Measurements from ENCODE around the gene IMMP2L. TPM values are rescaled to one million over a fixed set of nuclear protein-coding genes. Genes with fewer than 3 reads are reported as not detected.

The IMMP2L gene
- total RNA-seq, 4 donors from 2014 or later: 13.5 to 23.7 (median 18.3) TPM

GRCh38 chr7:111088328-111088727 is 474.0 kb downstream of the IMMP2L start:
- WGBS, 2 donors: 88 to 93% methylated on average over 1 of the region's 1 CpG
- Histone ChIP-seq H3K4me3 (no peak overlapping the region), H3K9me3 (no peaks in the 10 kb centered on the region), H3K36me3 (no peaks in the 10 kb centered on the region), H3K27ac (no peak overlapping the region), H3K27me3 (no peaks in the 10 kb centered on the region), H3K4me1 (peaks cover 0 to 13% (median 0%) of the 10 kb centered on the region in 4 donors)
- no peak for DNase-seq (ENCODE audit: low spot score in 2 of 2)
- no peak for TF ChIP-seq POLR2A (IDR thresholded peaks at IDR 0.05)

DNA sequence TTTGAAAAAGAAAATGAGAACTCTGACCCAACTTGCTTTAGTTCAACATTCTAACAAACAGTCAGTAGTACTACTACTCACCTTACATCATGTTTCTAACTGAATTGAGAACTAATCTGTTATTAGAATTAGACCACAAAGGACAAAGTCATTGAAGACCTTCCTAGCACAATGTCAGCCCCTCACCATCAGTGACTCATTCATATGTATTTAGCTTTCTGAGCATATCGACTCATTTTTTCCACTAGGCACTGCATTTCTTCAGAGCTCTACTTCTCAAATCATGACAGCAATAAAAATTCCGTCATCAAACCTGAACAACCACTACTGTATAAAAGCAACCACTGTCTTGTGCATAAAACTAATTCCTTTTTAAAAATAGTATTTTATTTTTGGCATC is 475.8 kb downstream of the IMMP2L start:
- TF ChIP-seq EP300 (IDR thresholded peaks at IDR 0.05) (no peak), POLR2A (IDR thresholded peaks at IDR 0.05) (no peak), CTCF (IDR thresholded peaks at IDR 0.05) (no peak)
- H3K27me3 ChIP-seq: no peaks in the 10 kb centered on the region
- H3K36me3 ChIP-seq: no peaks in the 10 kb centered on the region
- 80 to 86% methylated on average over 2 of the region's 2 CpGs for WGBS, 2 donors
- H3K27ac ChIP-seq: no peak overlapping the region
- no peak overlapping the region for H3K4me3 ChIP-seq
- no peak for DNase-seq (ENCODE audit: low spot score in 2 of 2)
- H3K9me3 ChIP-seq: no peaks in the 10 kb centered on the region
- H3K4me1 ChIP-seq: peaks cover 0 to 9% (median 3%) of the 10 kb centered on the region in 4 donors

DNA sequence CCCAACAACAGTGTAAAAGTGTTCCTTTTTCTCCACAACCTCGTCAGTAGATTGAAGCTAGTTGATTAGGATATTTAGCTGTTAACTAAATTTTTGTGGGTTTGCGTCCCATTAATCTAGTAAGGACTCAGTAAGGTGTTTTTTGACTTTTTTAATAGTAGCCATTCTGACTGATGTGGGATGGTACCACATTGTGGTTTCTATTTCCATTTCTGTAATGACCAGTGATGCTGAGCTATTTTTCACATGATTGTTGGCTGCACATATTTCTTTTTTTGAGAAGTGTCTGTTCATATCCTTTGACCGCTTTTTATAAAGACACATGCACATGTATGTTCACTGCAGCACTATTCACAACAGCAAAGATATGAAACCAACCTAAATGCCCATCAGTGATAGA is 476.9 kb downstream of the IMMP2L start:
- H3K27me3 ChIP-seq: no peaks in the 10 kb centered on the region
- H3K4me3 ChIP-seq: no peak overlapping the region
- H3K4me1 ChIP-seq: peaks cover 0 to 9% (median 3%) of the 10 kb centered on the region in 4 donors
- H3K36me3 ChIP-seq: no peaks in the 10 kb centered on the region
- TF ChIP-seq POLR2A (IDR thresholded peaks at IDR 0.05) (no peak), EP300 (IDR thresholded peaks at IDR 0.05) (no peak), CTCF (IDR thresholded peaks at IDR 0.05) (no peak)
- H3K9me3 ChIP-seq: no peaks in the 10 kb centered on the region
- no peak for DNase-seq (ENCODE audit: low spot score in 2 of 2)
- no peak overlapping the region for H3K27ac ChIP-seq
- WGBS, 2 donors: 95 to 100% methylated on average over 3 of the region's 3 CpGs

DNA sequence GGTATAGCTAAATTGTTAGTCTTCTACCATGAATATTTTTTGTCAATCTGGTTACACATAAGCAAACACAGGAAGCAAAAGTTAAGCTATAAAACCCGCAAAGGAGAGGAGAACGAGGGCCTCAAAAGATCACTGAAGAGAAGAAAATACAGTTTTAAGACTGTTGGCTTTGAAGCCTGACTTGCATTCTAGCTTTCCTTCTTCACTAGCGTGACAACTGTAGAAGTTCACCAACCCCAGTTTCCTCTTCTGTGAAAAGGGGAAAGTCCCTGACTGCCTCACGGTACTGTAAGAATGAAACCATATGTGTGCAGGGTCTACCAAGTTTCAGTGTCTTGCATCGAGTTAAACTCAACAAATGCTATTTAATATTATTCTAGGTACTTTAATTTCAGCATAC is 478.9 kb downstream of the IMMP2L start:
- no peaks in the 10 kb centered on the region for H3K9me3 ChIP-seq
- no peaks in the 10 kb centered on the region for H3K27me3 ChIP-seq
- H3K4me3 ChIP-seq: no peak overlapping the region
- 57 to 63% methylated on average over 5 of the region's 5 CpGs for WGBS, 2 donors
- no peak for DNase-seq (ENCODE audit: low spot score in 2 of 2)
- TF ChIP-seq EP300 (IDR thresholded peaks at IDR 0.05): no peak
- no peak for TF ChIP-seq POLR2A (IDR thresholded peaks at IDR 0.05)
- TF ChIP-seq CTCF (IDR thresholded peaks at IDR 0.05): no peak
- H3K4me1 ChIP-seq: peaks cover 0 to 9% (median 3%) of the 10 kb centered on the region in 4 donors
- H3K27ac ChIP-seq: no peak overlapping the region
- no peaks in the 10 kb centered on the region for H3K36me3 ChIP-seq

DNA sequence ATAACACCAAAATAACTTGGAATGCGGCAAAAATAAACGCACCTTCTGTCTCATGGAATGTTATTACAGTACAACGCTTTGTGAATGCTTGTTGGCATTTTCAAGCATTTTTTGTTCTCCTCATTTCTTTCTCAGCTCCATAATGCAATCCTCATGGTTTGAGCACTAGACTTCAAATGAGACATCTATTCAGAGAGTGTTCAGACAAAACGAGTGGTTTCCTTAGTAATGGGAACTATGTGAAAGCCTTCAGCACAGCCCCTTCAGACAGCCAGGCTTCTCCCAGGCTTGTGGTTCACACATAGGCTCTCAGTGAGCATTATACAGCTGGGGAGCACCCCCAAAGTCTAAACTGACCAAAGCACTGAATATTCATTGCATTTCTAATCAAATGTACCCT is 479.9 kb downstream of the IMMP2L start:
- Histone ChIP-seq H3K9me3 (no peaks in the 10 kb centered on the region), H3K27me3 (no peaks in the 10 kb centered on the region), H3K36me3 (no peaks in the 10 kb centered on the region), H3K4me3 (no peak overlapping the region), H3K27ac (no peak overlapping the region), H3K4me1 (peaks cover 0 to 9% (median 3%) of the 10 kb centered on the region in 4 donors)
- 26 to 30% methylated on average over 4 of the region's 4 CpGs for WGBS, 2 donors
- TF ChIP-seq POLR2A (IDR thresholded peaks at IDR 0.05) (no peak), CTCF (IDR thresholded peaks at IDR 0.05) (no peak), EP300 (IDR thresholded peaks at IDR 0.05) (no peak)
- no peak for DNase-seq (ENCODE audit: low spot score in 2 of 2)
